22Rv1 (cell line): ENCODE measurements around the gene RBKS.

Source experiments
- H3K27ac ChIP-seq: fragments of 450-650 bp; 2 replicates; pipeline ENCODE4 v1.5.1; 2017
- ZFX ChIP-seq: fragments of 450-650 bp; IDR thresholded peaks from 2 replicates; pipeline ENCODE4 v1.6.1; 2017; ENCODE audit warnings: antibody characterized with exemption, borderline replicate concordance
- TF ChIP-seq, protein P1 (sequence below): fragments of 450-650 bp; IDR thresholded peaks from 2 replicates; pipeline ENCODE4 v1.5.1; 2017; ENCODE audit warnings: mild to moderate bottlenecking

Gene RBKS

DNA sequence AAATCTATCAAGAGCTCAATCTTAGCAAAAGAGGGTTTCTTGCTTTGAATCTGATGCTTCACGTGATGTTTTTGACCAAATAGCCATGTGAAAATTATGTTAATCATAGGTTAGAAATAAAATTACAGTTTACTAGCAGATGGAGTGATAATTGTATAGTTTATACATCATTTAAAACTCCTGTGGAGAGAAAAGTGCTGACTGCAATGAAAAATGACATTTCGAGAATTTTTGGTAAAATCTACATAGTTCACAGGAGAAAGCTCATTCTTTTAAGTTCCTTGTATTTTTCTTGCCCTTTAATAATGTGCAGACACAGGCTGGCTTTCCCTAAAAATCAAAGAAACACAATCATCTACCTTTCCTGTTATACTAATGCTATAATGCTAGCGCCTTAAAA is 33.2 kb downstream of the RBKS start:
- TF ChIP-seq ZFX: no peak
- TF ChIP-seq, protein P1, sequence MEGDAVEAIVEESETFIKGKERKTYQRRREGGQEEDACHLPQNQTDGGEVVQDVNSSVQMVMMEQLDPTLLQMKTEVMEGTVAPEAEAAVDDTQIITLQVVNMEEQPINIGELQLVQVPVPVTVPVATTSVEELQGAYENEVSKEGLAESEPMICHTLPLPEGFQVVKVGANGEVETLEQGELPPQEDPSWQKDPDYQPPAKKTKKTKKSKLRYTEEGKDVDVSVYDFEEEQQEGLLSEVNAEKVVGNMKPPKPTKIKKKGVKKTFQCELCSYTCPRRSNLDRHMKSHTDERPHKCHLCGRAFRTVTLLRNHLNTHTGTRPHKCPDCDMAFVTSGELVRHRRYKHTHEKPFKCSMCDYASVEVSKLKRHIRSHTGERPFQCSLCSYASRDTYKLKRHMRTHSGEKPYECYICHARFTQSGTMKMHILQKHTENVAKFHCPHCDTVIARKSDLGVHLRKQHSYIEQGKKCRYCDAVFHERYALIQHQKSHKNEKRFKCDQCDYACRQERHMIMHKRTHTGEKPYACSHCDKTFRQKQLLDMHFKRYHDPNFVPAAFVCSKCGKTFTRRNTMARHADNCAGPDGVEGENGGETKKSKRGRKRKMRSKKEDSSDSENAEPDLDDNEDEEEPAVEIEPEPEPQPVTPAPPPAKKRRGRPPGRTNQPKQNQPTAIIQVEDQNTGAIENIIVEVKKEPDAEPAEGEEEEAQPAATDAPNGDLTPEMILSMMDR: no peak
- H3K27ac ChIP-seq: no peak overlapping the region

DNA sequence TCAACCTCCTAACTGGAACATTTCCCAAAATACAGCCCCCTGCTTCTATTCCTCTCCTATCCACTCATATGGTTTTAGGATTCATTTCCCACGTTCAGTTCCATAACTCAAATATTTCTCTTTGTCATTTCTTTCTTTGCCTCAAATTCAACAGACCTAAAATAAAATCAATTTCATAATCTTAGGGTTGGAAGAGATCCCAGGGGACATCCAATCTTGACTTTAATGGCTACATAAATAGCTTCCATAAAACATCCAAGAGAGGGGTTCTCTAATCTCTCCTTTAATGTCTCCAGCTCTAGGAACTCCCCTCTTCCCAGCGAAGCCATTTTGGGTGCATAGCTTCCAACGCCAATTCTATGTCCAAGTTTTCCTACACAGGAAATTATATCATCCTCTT is 33.8 kb downstream of the RBKS start:
- TF ChIP-seq ZFX: no peak
- TF ChIP-seq, protein P1: no peak
- H3K27ac ChIP-seq: no peak overlapping the region

DNA sequence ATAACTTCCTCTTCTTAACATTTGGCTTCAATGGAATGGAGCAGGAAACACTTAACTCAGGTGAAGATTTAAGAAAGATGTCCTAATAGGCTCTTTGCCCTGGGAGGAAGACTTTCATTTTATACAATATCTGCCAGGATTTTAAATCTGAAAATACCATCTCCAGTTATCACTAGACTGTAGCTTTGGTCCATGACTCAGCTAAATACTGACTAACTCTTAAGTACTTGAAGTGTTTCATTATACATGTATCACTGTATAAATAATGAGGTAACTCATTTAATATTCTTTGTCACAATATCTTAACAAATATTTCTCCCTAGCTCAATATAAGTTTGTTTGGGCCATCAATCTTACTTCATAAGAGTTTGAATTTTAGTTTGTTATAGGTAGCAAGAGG is 34.7 kb downstream of the RBKS start:
- TF ChIP-seq, protein P1: no peak
- TF ChIP-seq ZFX: no peak

DNA sequence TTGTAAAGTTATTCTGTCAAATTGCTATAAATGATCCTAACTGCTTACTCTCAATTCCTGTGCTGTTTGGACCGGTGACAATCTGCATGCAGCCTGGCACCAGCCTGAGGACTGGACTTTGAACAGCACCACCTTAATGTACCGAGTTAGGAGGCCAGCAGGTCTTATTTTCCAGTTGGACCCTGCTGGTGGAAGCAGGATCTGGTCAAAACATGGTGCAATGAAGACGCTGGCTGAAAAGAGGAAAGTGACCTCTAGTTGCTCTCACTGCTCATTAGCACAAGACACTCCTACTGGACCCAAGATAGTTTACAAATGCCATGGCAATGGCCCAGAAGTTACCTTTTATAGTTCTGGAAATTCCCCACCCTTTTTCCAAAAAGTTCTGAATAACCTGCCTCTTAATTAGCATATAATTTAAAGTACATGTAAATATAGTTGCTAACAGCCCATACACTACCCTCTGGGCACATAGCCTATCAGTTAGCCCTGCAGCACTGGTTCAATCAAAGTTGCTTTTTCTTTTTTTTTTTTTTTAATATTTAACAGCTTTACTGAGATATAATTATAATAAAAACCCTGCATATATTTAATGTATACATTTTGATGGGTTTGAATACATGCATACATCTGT is 35.8 kb downstream of the RBKS start:
- H3K27ac ChIP-seq: no peak overlapping the region
- TF ChIP-seq, protein P1: no peak
- no peak for TF ChIP-seq ZFX

More for the DNA sequence above, 34.7 kb downstream of the RBKS start:
- H3K27ac ChIP-seq: no peak overlapping the region

DNA sequence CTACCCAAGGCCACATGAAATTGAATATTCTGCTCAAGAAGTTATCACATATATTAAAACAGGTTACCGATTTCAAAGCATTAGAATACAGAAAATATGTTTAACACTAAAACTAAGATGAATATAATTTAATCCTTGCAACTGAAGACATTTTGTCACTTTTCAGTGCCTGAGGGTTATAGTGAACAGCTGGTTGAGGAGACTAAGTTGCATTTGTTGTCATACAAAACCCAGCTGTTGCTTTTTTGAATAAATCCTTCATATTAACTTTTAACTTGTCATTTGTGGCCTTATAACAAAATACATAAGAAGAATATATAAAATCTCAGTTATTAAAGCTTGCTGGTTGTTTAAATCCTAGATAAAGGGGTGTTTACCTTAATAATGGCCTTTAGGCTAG is 37.5 kb downstream of the RBKS start:
- TF ChIP-seq, protein P1: no peak
- no peak for TF ChIP-seq ZFX
- H3K27ac ChIP-seq: no peak overlapping the region

DNA sequence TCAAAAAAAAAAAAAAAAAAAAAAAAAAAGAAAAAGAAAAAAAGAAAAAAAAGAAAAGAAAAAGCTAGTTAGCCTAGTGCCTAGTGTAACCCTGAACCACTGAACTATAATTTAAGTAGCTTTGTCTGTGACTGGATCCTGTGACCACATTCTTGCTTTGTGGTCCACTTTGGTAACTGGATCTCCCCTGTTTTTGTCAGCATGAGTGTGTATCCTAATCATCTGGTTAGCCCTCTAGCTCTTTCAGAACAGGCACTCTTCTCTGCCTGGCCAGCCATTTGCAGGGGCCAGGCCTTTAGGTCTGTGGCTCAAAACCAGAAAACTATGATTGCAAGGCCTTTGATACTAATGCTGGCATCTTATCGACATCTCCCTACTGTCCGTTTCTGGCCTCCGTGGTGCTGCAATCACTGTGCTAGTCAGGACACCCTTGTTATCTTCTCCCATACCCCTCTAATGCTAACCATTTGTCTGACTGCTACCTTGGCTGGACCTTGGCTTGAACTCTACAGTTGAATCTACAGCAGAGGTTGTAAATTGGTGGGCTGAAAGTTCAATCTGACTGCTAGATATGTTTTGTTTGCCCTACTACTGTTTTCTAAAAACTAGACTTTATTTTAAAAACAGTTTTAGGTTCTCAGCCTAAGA is 40.5 kb downstream of the RBKS start:
- TF ChIP-seq ZFX: no peak
- TF ChIP-seq, protein P1: no peak
- no peak overlapping the region for H3K27ac ChIP-seq

DNA sequence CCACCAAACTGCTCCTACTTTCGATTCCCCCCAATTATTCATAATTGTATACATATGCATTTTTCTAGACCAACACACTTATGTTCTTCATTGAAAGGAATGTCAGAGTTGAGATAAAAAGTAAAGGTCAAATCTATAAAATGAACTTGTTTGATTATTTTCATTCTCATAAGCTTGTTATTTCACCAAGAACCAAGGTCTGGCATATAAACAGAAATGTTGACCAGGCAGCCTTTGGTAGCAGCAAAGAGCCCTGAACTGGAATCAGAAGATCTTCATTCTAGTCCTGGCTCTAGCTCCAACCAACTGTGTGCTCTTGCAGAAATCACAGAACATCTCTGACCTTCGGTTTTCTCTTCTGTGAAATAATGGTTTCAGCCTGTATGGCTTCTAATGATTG is 42.9 kb downstream of the RBKS start:
- no peak overlapping the region for H3K27ac ChIP-seq
- TF ChIP-seq, protein P1: no peak
- TF ChIP-seq ZFX: no peak
